ENCODE data around the gene DNAH14. TPM values are rescaled to one million over a fixed set of nuclear protein-coding genes. Genes with fewer than 3 reads are reported as not detected.
"Not testable (repeated sequence)": the region's sequence is repeated elsewhere in the genome, so short reads cannot be mapped to it uniquely, and the experiment has no call there.

Gene DNAH14
- total and polyA plus RNA-seq, 9 donors, result 3.7 to 61.4 (median 24.2) TPM

- no peak for DNase-seq
- 47 to 56% (median 50%) methylated on average over 2 of the region's 2 CpGs for WGBS, 3 donors
- H3K4me3 ChIP-seq, result no peak overlapping the region
- no peak for TF ChIP-seq POLR2A (IDR thresholded peaks at IDR 0.05)
- no peak for TF ChIP-seq EP300 (IDR thresholded peaks at IDR 0.05)
- TF ChIP-seq CTCF (IDR thresholded peaks at IDR 0.05), result no peak
- no peak overlapping the region for H3K27ac ChIP-seq
- intact Hi-C loops (cut with DNase I), result no loop called here
- no peaks in the 10 kb centered on the region for H3K4me1 ChIP-seq (ENCODE audit: insufficient read depth)
- H3K36me3 ChIP-seq, result no peaks in the 10 kb centered on the region
- no peaks in the 10 kb centered on the region for H3K9me3 ChIP-seq
- H3K27me3 ChIP-seq, result no peaks in the 10 kb centered on the region
These were observed 46.4 kb upstream of the DNAH14 start for GRCh38 chr1:224883091-224883490.

GRCh38 chr1:224884361-224884801, 45.1 kb upstream of the DNAH14 start:
- Histone ChIP-seq H3K9me3 (no peaks in the 10 kb centered on the region), H3K4me3 (no peak overlapping the region), H3K4me1 (ENCODE audit: insufficient read depth) (no peaks in the 10 kb centered on the region), H3K27ac (no peak overlapping the region), H3K27me3 (no peaks in the 10 kb centered on the region), H3K36me3 (no peaks in the 10 kb centered on the region)
- no peak for DNase-seq
- intact Hi-C loops (cut with DNase I), result no loop called here
- TF ChIP-seq CTCF (IDR thresholded peaks at IDR 0.05) (no peak), EP300 (IDR thresholded peaks at IDR 0.05) (no peak), POLR2A (IDR thresholded peaks at IDR 0.05) (no peak)
- 2% methylated on average over 1 of the region's 1 CpG for WGBS, 3 donors

- H3K27me3 ChIP-seq; DNase-seq; H3K4me3 ChIP-seq; intact Hi-C loops (cut with DNase I); H3K9me3 ChIP-seq; H3K4me1 ChIP-seq (ENCODE audit: insufficient read depth); H3K27ac ChIP-seq; H3K36me3 ChIP-seq: not testable (repeated sequence)
- WGBS, 3 donors, result 92 to 96% (median 94%) methylated on average over 2 of the region's 2 CpGs
These were observed 44.1 kb upstream of the DNAH14 start for GRCh38 chr1:224885376-224885775.

DNA sequence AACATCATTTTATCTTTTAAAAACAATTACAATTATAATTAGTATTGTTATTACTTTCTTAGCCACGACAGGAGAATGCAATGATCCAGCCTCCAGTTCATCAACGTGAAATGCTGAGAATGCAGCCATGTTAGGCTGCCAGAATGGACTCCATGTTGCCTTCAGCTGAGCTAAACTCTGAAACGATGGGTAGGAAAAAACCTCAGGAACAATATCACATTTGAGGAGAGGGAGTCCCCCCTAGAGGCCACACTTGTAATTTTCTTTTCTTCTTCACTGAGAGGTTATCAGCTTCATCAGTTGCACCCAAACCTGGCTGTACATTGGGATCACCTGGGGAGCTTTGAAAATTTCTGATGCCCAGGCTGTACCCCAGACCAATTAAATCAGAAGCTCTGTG, 34.6 kb upstream of the DNAH14 start:
- TF ChIP-seq EP300 (IDR thresholded peaks at IDR 0.05) (no peak), POLR2A (IDR thresholded peaks at IDR 0.05) (no peak), CTCF (IDR thresholded peaks at IDR 0.05) (no peak)
- Histone ChIP-seq H3K36me3 (no peaks in the 10 kb centered on the region), H3K4me3 (no peak overlapping the region), H3K4me1 (ENCODE audit: insufficient read depth) (no peaks in the 10 kb centered on the region), H3K27ac (no peak overlapping the region), H3K27me3 (no peaks in the 10 kb centered on the region), H3K9me3 (no peaks in the 10 kb centered on the region)
- WGBS, 3 donors, result 6 to 8% (median 7%) methylated on average over 3 of the region's 3 CpGs
- intact Hi-C loops (cut with DNase I), result no loop called here
- no peak for DNase-seq

DNA sequence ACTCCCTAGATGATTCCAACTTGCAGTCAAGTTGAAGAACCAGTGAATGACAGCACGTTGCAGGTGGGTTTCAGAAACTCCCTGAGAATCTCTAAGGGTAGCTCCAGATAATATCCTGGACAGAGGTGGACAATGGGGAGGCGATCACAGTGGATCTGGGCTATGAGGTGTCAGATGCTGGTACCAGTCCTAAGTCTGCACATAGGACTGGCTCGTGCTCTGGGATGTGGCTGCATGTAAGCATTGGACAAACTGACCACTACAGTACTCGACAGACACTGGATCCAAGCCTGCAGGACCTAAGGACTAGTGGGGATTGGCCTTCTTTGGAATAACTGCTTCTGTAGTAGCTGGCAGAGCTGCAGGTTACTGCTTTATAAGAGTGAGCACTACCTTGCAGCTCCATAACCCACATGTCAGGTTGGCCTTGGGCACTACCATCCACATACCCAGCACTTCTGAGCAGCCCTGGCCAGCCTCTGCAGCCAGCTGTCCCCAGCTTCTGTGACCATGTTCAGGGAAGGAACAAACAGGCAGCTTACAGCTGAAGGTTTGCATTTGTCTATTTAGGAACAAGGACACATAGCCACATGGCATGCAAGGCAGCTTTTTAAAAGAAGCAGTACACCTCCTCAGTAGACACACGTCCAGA, 33.2 kb upstream of the DNAH14 start:
- intact Hi-C loops (cut with DNase I), result no loop called here
- TF ChIP-seq CTCF (IDR thresholded peaks at IDR 0.05), result no peak
- no peak for TF ChIP-seq POLR2A (IDR thresholded peaks at IDR 0.05)
- TF ChIP-seq EP300 (IDR thresholded peaks at IDR 0.05), result no peak
- no peak overlapping the region for H3K27ac ChIP-seq
- H3K27me3 ChIP-seq, result no peaks in the 10 kb centered on the region
- no peaks in the 10 kb centered on the region for H3K9me3 ChIP-seq
- H3K36me3 ChIP-seq, result no peaks in the 10 kb centered on the region
- no peaks in the 10 kb centered on the region for H3K4me1 ChIP-seq (ENCODE audit: insufficient read depth)
- 90 to 92% (median 90%) methylated on average over 5 of the region's 5 CpGs for WGBS, 3 donors
- no peak for DNase-seq
- no peak overlapping the region for H3K4me3 ChIP-seq
